Measurements from ENCODE around the gene EEF1B2. TPM values are rescaled to one million over a fixed set of nuclear protein-coding genes. Genes with fewer than 3 reads are reported as not detected.
"Not testable (repeated sequence)": the region's sequence is repeated elsewhere in the genome, so short reads cannot be mapped to it uniquely, and the experiment has no call there.

EEF1B2 gene
- total RNA-seq, 2 experiments from 2014 or later: 1,109 to 1,132 TPM

DNA sequence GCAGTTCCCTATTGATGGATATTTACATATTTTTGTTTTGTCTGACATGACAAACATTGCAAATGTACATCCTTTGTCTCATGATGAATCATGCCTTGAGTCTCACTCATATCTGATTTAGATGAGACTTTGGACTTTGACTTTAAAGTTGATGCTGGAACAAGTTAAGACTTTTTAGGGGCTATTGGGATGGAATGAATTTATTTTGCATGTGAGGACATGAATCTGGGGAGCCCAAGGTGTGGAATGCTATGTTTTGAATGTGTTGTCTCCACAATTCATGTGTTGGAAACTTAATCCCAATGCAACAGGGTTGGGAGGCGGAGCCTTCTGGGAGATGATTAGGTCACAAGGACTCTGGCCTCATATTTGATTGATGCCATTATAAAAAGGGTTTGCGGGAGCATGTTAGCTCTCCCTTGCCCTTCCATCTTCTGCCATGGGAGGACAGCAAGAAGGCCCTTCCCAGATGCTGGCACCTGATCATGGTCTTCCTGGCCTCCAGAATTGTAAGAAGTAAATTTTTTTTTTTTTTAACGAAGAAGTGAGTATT lies 44.6 kb upstream of the EEF1B2 start:
- intact Hi-C loops (cut with DNase I, micrococcal nuclease): no loop called here
- Mint-ChIP-seq H3K4me1 (ENCODE audit: low read depth) (no peaks in the 10 kb centered on the region), H3K36me3 (ENCODE audit: low read depth) (peaks cover 21% of the 10 kb centered on the region), H3K27me3 (no peaks in the 10 kb centered on the region), H3K9me3 (peaks cover 2% of the 10 kb centered on the region), H3K27ac (no peak overlapping the region), H3K4me3 (no peak overlapping the region)
- Histone ChIP-seq H3K4me1 (ENCODE audit: insufficient read depth, low read length) (no peaks in the 10 kb centered on the region), H3K27me3 (ENCODE audit: control insufficient read depth in 1 of 2, insufficient read depth in 2 of 2, low read length in 2 of 2) (no peaks in the 10 kb centered on the region), H3K9me3 (ENCODE audit: control insufficient read depth in 1 of 2, insufficient read depth in 1 of 2, low read length in 2 of 2) (no peaks in the 10 kb centered on the region), H3K27ac (ENCODE audit: low read depth in 1 of 2, low read length in 2 of 2) (no peak overlapping the region), H3K36me3 (ENCODE audit: insufficient read depth, low read length) (peaks cover 7% of the 10 kb centered on the region), H3K4me3 (ENCODE audit: low read length) (no peak overlapping the region)
- no peak for ATAC-seq (ENCODE audit: poor library complexity)
- CTCF ChIA-PET: no interaction called here
- DNase-seq: no peak
- POLR2A ChIA-PET: no interaction called here
- TF ChIP-seq, protein P1, sequence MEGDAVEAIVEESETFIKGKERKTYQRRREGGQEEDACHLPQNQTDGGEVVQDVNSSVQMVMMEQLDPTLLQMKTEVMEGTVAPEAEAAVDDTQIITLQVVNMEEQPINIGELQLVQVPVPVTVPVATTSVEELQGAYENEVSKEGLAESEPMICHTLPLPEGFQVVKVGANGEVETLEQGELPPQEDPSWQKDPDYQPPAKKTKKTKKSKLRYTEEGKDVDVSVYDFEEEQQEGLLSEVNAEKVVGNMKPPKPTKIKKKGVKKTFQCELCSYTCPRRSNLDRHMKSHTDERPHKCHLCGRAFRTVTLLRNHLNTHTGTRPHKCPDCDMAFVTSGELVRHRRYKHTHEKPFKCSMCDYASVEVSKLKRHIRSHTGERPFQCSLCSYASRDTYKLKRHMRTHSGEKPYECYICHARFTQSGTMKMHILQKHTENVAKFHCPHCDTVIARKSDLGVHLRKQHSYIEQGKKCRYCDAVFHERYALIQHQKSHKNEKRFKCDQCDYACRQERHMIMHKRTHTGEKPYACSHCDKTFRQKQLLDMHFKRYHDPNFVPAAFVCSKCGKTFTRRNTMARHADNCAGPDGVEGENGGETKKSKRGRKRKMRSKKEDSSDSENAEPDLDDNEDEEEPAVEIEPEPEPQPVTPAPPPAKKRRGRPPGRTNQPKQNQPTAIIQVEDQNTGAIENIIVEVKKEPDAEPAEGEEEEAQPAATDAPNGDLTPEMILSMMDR (IDR thresholded peaks at IDR 0.05): no peak

DNA sequence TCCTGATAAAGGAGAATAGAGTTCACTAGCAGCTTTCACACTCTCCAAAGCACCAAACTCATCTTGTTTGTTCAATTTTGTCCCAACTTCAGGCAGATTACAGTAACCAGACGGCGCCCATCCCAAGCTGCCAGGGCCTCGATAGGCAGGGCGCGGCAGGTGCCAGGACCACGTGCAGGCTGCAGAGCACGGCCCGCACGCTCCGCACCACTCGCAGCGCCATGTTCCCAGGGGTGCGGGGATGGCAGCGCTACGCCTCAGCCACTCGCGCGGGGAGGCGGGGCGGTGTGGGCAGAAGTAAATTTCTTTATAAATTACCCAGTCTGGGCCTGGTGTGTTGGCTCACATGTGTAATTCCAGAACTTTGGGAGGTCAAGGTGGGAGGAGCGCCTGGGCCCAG lies 43.4 kb upstream of the EEF1B2 start:
- TF ChIP-seq, protein P1 (IDR thresholded peaks at IDR 0.05): no peak
- H3K4me3 Mint-ChIP-seq: no peak overlapping the region
- H3K27me3 Mint-ChIP-seq: no peaks in the 10 kb centered on the region
- no peaks in the 10 kb centered on the region for H3K27me3 ChIP-seq (ENCODE audit: control insufficient read depth in 1 of 2, insufficient read depth in 2 of 2, low read length in 2 of 2)
- ATAC-seq (ENCODE audit: poor library complexity): no peak
- H3K9me3 ChIP-seq (ENCODE audit: control insufficient read depth in 1 of 2, insufficient read depth in 1 of 2, low read length in 2 of 2): peaks cover 1 to 7% of the 10 kb centered on the region in 2 experiments
- no peaks in the 10 kb centered on the region for H3K4me1 Mint-ChIP-seq (ENCODE audit: low read depth)
- no peaks in the 10 kb centered on the region for H3K4me1 ChIP-seq (ENCODE audit: insufficient read depth, low read length)
- DNase-seq: no peak
- H3K27ac Mint-ChIP-seq: no peak overlapping the region
- H3K4me3 ChIP-seq (ENCODE audit: low read length): no peak overlapping the region
- H3K9me3 Mint-ChIP-seq: peaks cover 12% of the 10 kb centered on the region
- intact Hi-C loops (cut with DNase I, micrococcal nuclease): no loop called here
- peaks cover 19% of the 10 kb centered on the region for H3K36me3 ChIP-seq (ENCODE audit: insufficient read depth, low read length)
- POLR2A ChIA-PET: no interaction called here
- CTCF ChIA-PET: no interaction called here
- peaks cover 33% of the 10 kb centered on the region for H3K36me3 Mint-ChIP-seq (ENCODE audit: low read depth)
- H3K27ac ChIP-seq (ENCODE audit: low read depth in 1 of 2, low read length in 2 of 2): no peak overlapping the region

DNA sequence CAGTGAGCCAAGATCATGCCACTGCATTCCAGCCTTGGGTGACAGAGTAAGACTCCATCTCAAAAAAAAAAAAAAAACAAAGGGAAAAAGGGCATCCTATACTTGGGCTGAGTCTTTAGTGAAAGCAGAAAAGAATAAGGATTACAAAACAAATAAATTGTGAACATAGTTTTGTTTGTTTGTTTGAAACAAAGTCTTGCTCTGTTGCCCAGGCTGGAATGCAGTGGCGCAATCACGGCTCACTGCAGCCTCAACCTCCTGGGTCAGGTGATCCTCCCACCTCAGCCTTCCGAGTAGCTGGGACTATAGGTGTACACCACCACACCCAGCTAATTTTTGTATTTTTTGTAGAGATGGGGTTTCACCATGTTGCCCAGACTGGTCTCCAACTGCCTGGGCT lies 37.1 kb upstream of the EEF1B2 start:
- Mint-ChIP-seq H3K9me3 (peaks cover 15% of the 10 kb centered on the region), H3K36me3 (ENCODE audit: low read depth) (peaks cover 76% of the 10 kb centered on the region)
- intact Hi-C loops (cut with DNase I, micrococcal nuclease); ATAC-seq (ENCODE audit: poor library complexity); DNase-seq; H3K4me1 ChIP-seq (ENCODE audit: insufficient read depth, low read length); H3K27ac Mint-ChIP-seq; H3K4me3 Mint-ChIP-seq; H3K27me3 Mint-ChIP-seq; H3K4me1 Mint-ChIP-seq (ENCODE audit: low read depth); POLR2A ChIA-PET; H3K4me3 ChIP-seq (ENCODE audit: low read length); H3K27ac ChIP-seq (ENCODE audit: low read depth in 1 of 2, low read length in 2 of 2); H3K27me3 ChIP-seq (ENCODE audit: control insufficient read depth in 1 of 2, insufficient read depth in 2 of 2, low read length in 2 of 2); CTCF ChIA-PET: not testable (repeated sequence)
- H3K36me3 ChIP-seq (ENCODE audit: insufficient read depth, low read length): peaks cover 72% of the 10 kb centered on the region
- H3K9me3 ChIP-seq (ENCODE audit: control insufficient read depth in 1 of 2, insufficient read depth in 1 of 2, low read length in 2 of 2): peaks cover 10 to 11% of the 10 kb centered on the region in 2 experiments

- no peak overlapping the region for H3K27ac Mint-ChIP-seq
- Histone ChIP-seq H3K27ac (ENCODE audit: low read depth in 1 of 2, low read length in 2 of 2) (no peak overlapping the region), H3K9me3 (ENCODE audit: control insufficient read depth in 1 of 2, insufficient read depth in 1 of 2, low read length in 2 of 2) (peaks cover 7 to 11% of the 10 kb centered on the region in 2 experiments), H3K4me3 (ENCODE audit: low read length) (no peak overlapping the region), H3K4me1 (ENCODE audit: insufficient read depth, low read length) (no peaks in the 10 kb centered on the region), H3K27me3 (ENCODE audit: control insufficient read depth in 1 of 2, insufficient read depth in 2 of 2, low read length in 2 of 2) (no peaks in the 10 kb centered on the region), H3K36me3 (ENCODE audit: insufficient read depth, low read length) (peaks cover 81% of the 10 kb centered on the region)
- ATAC-seq (ENCODE audit: poor library complexity) (no peak), DNase-seq (no peak)
- peaks cover 80% of the 10 kb centered on the region for H3K36me3 Mint-ChIP-seq (ENCODE audit: low read depth)
- ChIA-PET POLR2A (no interaction called here), CTCF (no interaction called here)
- TF ChIP-seq, protein P1 (IDR thresholded peaks at IDR 0.05): no peak
- intact Hi-C loops (cut with DNase I, micrococcal nuclease): no loop called here
- H3K27me3 Mint-ChIP-seq: no peaks in the 10 kb centered on the region
- no peaks in the 10 kb centered on the region for H3K4me1 Mint-ChIP-seq (ENCODE audit: low read depth)
- peaks cover 7% of the 10 kb centered on the region for H3K9me3 Mint-ChIP-seq
- H3K4me3 Mint-ChIP-seq: no peak overlapping the region
Observed at GRCh38 chr2:206125901-206126300, 33.8 kb upstream of the EEF1B2 start.
